NCI-H524 (cell line): ENCODE results near the gene EDAR.

Experiments used
- DNase-seq, 2 experiments: peaks; one replicate each; lab custom pipeline; 2025; lab: John Stamatoyannopoulos, UW

EDAR gene

DNA sequence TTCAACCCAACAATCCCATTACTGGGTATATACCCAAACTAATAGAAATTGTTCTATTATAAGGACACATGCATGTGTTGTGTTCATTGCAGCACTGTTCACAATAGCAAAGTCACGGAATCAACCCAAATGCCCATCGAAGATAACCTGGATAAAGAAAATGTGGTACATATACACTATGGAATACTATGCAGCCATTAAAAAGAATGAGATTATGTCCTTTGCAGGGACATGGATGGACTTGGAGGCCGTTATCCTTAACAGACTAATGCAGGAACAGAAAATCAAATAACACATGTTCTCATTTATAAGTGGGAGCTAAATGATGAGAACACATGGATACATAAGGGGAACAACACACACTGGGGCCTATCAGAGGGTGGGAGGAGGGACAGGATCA is 136.6 kb downstream of the EDAR start:
- DNase-seq, result no peak

DNA sequence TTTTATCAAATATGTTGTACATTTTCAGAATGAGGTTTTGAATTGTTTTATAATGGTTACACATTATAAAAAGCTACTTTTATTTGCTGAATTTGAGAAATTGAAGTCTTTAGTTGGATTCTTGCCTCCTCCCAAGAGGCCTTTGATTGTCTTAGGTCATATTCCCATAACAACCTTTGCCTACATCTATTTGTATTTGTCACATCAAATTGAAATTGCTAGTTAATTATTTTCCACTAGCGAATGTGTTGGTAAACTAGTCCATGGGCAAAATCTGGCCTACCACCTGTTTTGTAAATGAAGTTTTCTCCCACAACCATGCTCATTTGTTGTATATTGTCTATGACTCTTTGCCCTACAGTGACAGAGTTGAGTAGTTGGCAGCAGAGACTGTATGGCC is 142.0 kb downstream of the EDAR start:
- DNase-seq, result no peak

DNA sequence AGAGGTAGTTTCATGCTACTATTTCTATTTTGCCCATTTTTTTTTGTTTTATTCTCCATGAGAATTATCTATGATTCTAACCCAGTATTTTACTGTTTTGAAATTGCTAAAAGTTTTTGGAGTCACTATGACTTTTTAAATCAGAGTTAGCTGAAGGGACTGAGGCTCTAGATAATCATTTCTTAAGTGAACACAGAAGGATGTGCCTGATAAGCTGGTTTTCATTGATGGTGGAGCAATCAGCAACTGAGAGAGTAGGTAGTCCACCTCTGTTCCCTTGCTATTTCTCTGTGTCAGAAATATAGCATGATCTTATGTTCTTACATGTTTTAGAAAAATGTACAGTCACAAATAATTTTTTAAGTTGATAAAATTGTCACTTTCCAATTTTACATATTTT is 143.1 kb downstream of the EDAR start:
- no peak for DNase-seq
